KMS-11 (cell line): ENCODE measurements around the gene MOCS3.

Source experiments
- H2AFZ ChIP-seq: fragments of 200-600 bp; sonication (generic); 2 replicates; pipeline ENCODE4 v1.6.1; 2016; ENCODE audit warnings: antibody characterized with exemption, mixed run types, low read depth
- H3K27ac ChIP-seq: fragments of 200-600 bp; sonication (generic); 2 replicates; pipeline ENCODE4 v1.6.1; 2016; ENCODE audit warnings: mild to moderate bottlenecking, mixed run types
- H3K27me3 ChIP-seq: fragments of 200-600 bp; sonication (generic); 2 replicates; pipeline ENCODE4 v1.6.1; 2017; ENCODE audit warnings: mild to moderate bottlenecking, low read depth, mixed run types, moderate library complexity; ENCODE audit not compliant: insufficient read depth
- H3K36me3 ChIP-seq: fragments of 200-600 bp; sonication (generic); 2 replicates; pipeline ENCODE4 v1.6.1; 2017; ENCODE audit warnings: mild to moderate bottlenecking, mixed run types; ENCODE audit not compliant: insufficient read depth
- H3K4me1 ChIP-seq: fragments of 200-600 bp; sonication (generic); 2 replicates; pipeline ENCODE4 v1.6.1; 2016; ENCODE audit warnings: mild to moderate bottlenecking, low read depth, mixed run types; ENCODE audit not compliant: poor library complexity, severe bottlenecking
- H3K4me2 ChIP-seq: fragments of 200-600 bp; sonication (generic); 2 replicates; pipeline ENCODE4 v1.7.0; 2016; ENCODE audit warnings: mild to moderate bottlenecking, mixed run types
- H3K4me3 ChIP-seq: fragments of 200-600 bp; sonication (generic); IDR thresholded peaks from 2 replicates; pipeline ENCODE4 v1.6.1; 2017; ENCODE audit warnings: low read depth, low read length, mixed read lengths; ENCODE audit not compliant: insufficient read depth
- H3K79me2 ChIP-seq: fragments of 200-600 bp; sonication (generic); 2 replicates; pipeline ENCODE4 v1.6.1; 2016; ENCODE audit warnings: low read depth, mixed run types; ENCODE audit not compliant: insufficient read depth
- H3K9ac ChIP-seq: fragments of 200-600 bp; sonication (generic); 2 replicates; pipeline ENCODE4 v1.6.1; 2016; ENCODE audit warnings: mild to moderate bottlenecking, mixed run types
- H4K20me1 ChIP-seq: fragments of 200-600 bp; sonication (generic); 2 replicates; pipeline ENCODE4 v1.6.1; 2016; ENCODE audit warnings: mild to moderate bottlenecking, mixed run types; ENCODE audit not compliant: insufficient read depth
- CTCF ChIP-seq: fragments of 200-600 bp; sonication (generic); conservative IDR thresholded peaks from 2 replicates; pipeline ENCODE4 v1.6.1; 2017; ENCODE audit warnings: low read depth, mild to moderate bottlenecking, antibody characterized with exemption, low read length, moderate library complexity, mixed read lengths

Gene MOCS3

GRCh38 chr20:50918403-50918802, 40.2 kb upstream of the MOCS3 start:
- Histone ChIP-seq H4K20me1 (peaks cover 79% of the 10 kb centered on the region), H3K27ac (no peak overlapping the region), H3K79me2 (peaks cover 100% of the 10 kb centered on the region), H3K4me2 (no peak overlapping the region), H3K4me3 (no peak overlapping the region), H3K36me3 (peaks cover 11% of the 10 kb centered on the region; the same call in 1 of the 2 replicates), H3K9ac (no peak overlapping the region), H3K27me3 (no peaks in the 10 kb centered on the region), H2AFZ (no peak overlapping the region), H3K4me1 (peaks cover 76% of the 10 kb centered on the region)
- no peak for TF ChIP-seq CTCF

- Histone ChIP-seq H3K79me2 (peaks cover 100% of the 10 kb centered on the region), H2AFZ (no peak overlapping the region), H4K20me1 (peaks cover 85% of the 10 kb centered on the region), H3K4me1 (peaks cover 75% of the 10 kb centered on the region), H3K4me3 (no peak overlapping the region), H3K9ac (no peak overlapping the region), H3K36me3 (peaks cover 17% of the 10 kb centered on the region; the same call in 1 of the 2 replicates), H3K4me2 (no peak overlapping the region), H3K27me3 (no peaks in the 10 kb centered on the region), H3K27ac (no peak overlapping the region)
- TF ChIP-seq CTCF, result no peak
These were observed 39.1 kb upstream of the MOCS3 start for GRCh38 chr20:50919567-50919966.

GRCh38 chr20:50920997-50921396, 37.6 kb upstream of the MOCS3 start:
- no peak overlapping the region for H3K4me3 ChIP-seq
- H2AFZ ChIP-seq, result no peak overlapping the region
- H3K4me2 ChIP-seq, result no peak overlapping the region
- no peak overlapping the region for H3K9ac ChIP-seq
- peaks cover 75% of the 10 kb centered on the region for H3K4me1 ChIP-seq
- H3K27ac ChIP-seq, result peak overlapping the region; percentile 0; the same call in 1 of the 2 replicates
- peaks cover 88% of the 10 kb centered on the region for H4K20me1 ChIP-seq
- no peak for TF ChIP-seq CTCF
- peaks cover 100% of the 10 kb centered on the region for H3K79me2 ChIP-seq
- no peaks in the 10 kb centered on the region for H3K27me3 ChIP-seq
- H3K36me3 ChIP-seq, result peaks cover 17% of the 10 kb centered on the region; the same call in 1 of the 2 replicates

DNA sequence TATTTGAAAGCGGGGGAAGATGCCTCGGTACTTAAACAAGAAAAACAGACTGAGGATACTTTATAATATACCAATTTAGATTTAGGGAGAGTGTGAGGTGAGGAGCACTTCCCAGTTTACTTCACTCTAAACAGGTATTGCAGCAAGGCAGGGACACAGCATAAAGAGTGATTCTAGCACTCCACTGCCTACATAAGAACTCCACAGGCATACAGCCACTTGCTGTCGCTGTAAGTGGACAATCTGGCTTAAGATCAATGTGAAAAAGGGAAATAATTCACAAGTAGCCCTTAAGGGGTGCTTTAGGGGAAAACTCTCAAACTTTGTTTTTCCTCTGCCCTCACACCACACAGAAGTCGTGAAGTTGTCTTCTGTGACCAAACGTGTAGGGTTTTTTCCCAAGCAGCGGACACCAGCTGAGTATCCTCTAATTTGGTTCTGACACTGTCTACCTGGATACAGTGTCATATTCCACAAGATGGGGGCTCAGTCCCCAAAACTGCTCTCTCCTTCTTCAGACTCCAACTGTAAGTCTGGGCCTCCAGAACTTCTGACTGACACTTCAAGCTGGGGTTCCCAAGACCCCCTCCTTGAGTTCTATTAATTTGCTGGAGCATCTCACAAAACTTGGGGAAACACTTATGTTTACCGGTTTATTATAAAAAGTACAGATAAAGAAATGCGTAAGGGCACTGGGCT, 36.7 kb upstream of the MOCS3 start:
- peak overlapping the region; percentile 12; the same call in 1 of the 2 replicates for H3K27ac ChIP-seq
- H3K79me2 ChIP-seq, result peaks cover 100% of the 10 kb centered on the region
- TF ChIP-seq CTCF, result no peak
- H3K4me3 ChIP-seq, result no peak overlapping the region
- peaks cover 77% of the 10 kb centered on the region for H3K4me1 ChIP-seq
- H3K9ac ChIP-seq, result no peak overlapping the region
- no peaks in the 10 kb centered on the region for H3K27me3 ChIP-seq
- peaks cover 88% of the 10 kb centered on the region for H4K20me1 ChIP-seq
- no peak overlapping the region for H2AFZ ChIP-seq
- H3K36me3 ChIP-seq, result peaks cover 17% of the 10 kb centered on the region; the same call in 1 of the 2 replicates
- no peak overlapping the region; the same call in 1 of the 2 replicates for H3K4me2 ChIP-seq
